Osteoblast (primary cell): ENCODE measurements around the gene ATAD3C. TPM values are rescaled to one million over a fixed set of nuclear protein-coding genes. Genes with fewer than 3 reads are reported as not detected.
A peak's percentile ranks its signal among the peaks of the same experiment; 100 is the strongest.
"Not testable (repeated sequence)": the region's sequence is repeated elsewhere in the genome, so short reads cannot be mapped to it uniquely, and the experiment has no call there.

Experiments used
- DNase-seq: peaks from one replicate; pipeline ENCODE4 v3.0.0; 2011; ENCODE audit warnings: low spot score, mixed read lengths; ENCODE audit not compliant: insufficient read length; ENCODE audit errors: missing footprints
- H2AFZ ChIP-seq: 2 replicates; pipeline ENCODE4 v1.6.0; 2011; ENCODE audit warnings: mild to moderate bottlenecking, low read length
- H3K27ac ChIP-seq: 2 replicates; pipeline ENCODE4 v1.5.1; 2011; ENCODE audit warnings: mild to moderate bottlenecking, low read depth, low read length, moderate library complexity
- H3K27me3 ChIP-seq: 2 replicates; pipeline ENCODE4 v1.6.0; 2012; ENCODE audit warnings: mild to moderate bottlenecking, control low read depth, inconsistent platforms, low read length, moderate library complexity; ENCODE audit not compliant: insufficient read depth
- H3K36me3 ChIP-seq: 2 replicates; pipeline ENCODE4 v1.5.1; 2011; ENCODE audit warnings: mild to moderate bottlenecking, low read length, control low read depth, moderate library complexity; ENCODE audit not compliant: insufficient read depth
- H3K4me1 ChIP-seq: 2 replicates; pipeline ENCODE4 v1.5.1; 2011; ENCODE audit warnings: mild to moderate bottlenecking, low read length, control low read depth, moderate library complexity; ENCODE audit not compliant: insufficient read depth
- H3K4me2 ChIP-seq: 2 replicates; pipeline ENCODE4 v1.6.0; 2011; ENCODE audit warnings: mild to moderate bottlenecking, low read length; ENCODE audit not compliant: insufficient read depth
- H3K4me3 ChIP-seq: fragments of 200-600 bp; sonication (generic); 3 replicates; pipeline ENCODE4 v1.5.1; 2012; ENCODE audit warnings: mild to moderate bottlenecking, low read length, inconsistent platforms; ENCODE audit not compliant: insufficient read depth
- H3K79me2 ChIP-seq: 2 replicates; pipeline ENCODE4 v1.6.0; 2012; ENCODE audit warnings: mild to moderate bottlenecking, low read length, control low read depth, inconsistent platforms; ENCODE audit not compliant: insufficient read depth
- H3K9me3 ChIP-seq: 2 replicates; pipeline ENCODE4 v1.5.1; 2011; ENCODE audit warnings: low read depth, low read length, control low read depth
- H4K20me1 ChIP-seq: 2 replicates; pipeline ENCODE4 v1.6.0; 2012; ENCODE audit warnings: mild to moderate bottlenecking, low read length, control low read depth; ENCODE audit not compliant: insufficient read depth
- CTCF ChIP-seq: IDR thresholded peaks from 2 replicates; pipeline ENCODE4 v1.5.1; 2011; ENCODE audit warnings: mild to moderate bottlenecking, low read depth, low read length, moderate library complexity; ENCODE audit errors: extremely low read depth
- total RNA-seq: library from RNA; depleted of rRNA; stranded (reverse); fragments of >200 nt; gene quantifications from 2 replicates; pipeline ENCODE4 v1.2.3, GENCODE V29; 2012

Gene ATAD3C
- total RNA-seq, 1 donor: under 0.01 TPM

- peaks cover 4% of the 10 kb centered on the region for H4K20me1 ChIP-seq
- TF ChIP-seq CTCF: no peak
- H3K27me3 ChIP-seq: no peaks in the 10 kb centered on the region
- H3K27ac ChIP-seq: peak overlapping the region; percentile 97
- no peaks in the 10 kb centered on the region for H3K9me3 ChIP-seq
- peak overlapping the region; percentile 99 for H3K4me3 ChIP-seq
- peaks cover 7% of the 10 kb centered on the region for H3K4me1 ChIP-seq
- H3K4me2 ChIP-seq: peak overlapping the region; percentile 98
- peaks cover 8% of the 10 kb centered on the region for H3K36me3 ChIP-seq
- H3K79me2 ChIP-seq: peaks cover 28% of the 10 kb centered on the region
- DNase-seq: peak; percentile 65
- peak overlapping the region; percentile 96 for H2AFZ ChIP-seq
Measured at GRCh38 chr1:1510912-1511532, 61.5 kb downstream of the ATAD3C start.

- Histone ChIP-seq H3K27ac (peak within 1 kb of the TSS; percentile 97), H3K4me1 (peaks cover 7% of the 10 kb centered on the region), H3K79me2 (peaks cover 31% of the 10 kb centered on the region), H3K9me3 (no peaks in the 10 kb centered on the region), H4K20me1 (peaks cover 4% of the 10 kb centered on the region), H3K4me2 (peak within 1 kb of the TSS; percentile 98), H2AFZ (peak within 1 kb of the TSS; percentile 96), H3K4me3 (peak within 1 kb of the TSS; percentile 99), H3K27me3 (no peaks in the 10 kb centered on the region), H3K36me3 (peaks cover 8% of the 10 kb centered on the region)
- DNase-seq: peak; percentile 100
- no peak for TF ChIP-seq CTCF
Measured at GRCh38 chr1:1511533-1512285, 62.2 kb downstream of the ATAD3C start, which contains the start of gene ATAD3A. ATAD3A (plus strand) TSS chr1:1512162; CDS start chr1:1512269, 107 bp downstream.

GRCh38 chr1:1512425-1512824 lies 62.9 kb downstream of the ATAD3C start:
- H3K4me1 ChIP-seq, H3K9me3 ChIP-seq, H4K20me1 ChIP-seq, DNase-seq, H3K36me3 ChIP-seq, H3K27ac ChIP-seq, H2AFZ ChIP-seq, H3K27me3 ChIP-seq: not testable (repeated sequence)
- Histone ChIP-seq H3K4me3 (peak overlapping the region; percentile 99), H3K4me2 (peak overlapping the region; percentile 48), H3K79me2 (peaks cover 31% of the 10 kb centered on the region)

GRCh38 chr1:1513675-1514074 lies 64.2 kb downstream of the ATAD3C start:
- peaks cover 33% of the 10 kb centered on the region for H3K79me2 ChIP-seq

GRCh38 chr1:1514376-1514775 lies 64.9 kb downstream of the ATAD3C start:
- peaks cover 33% of the 10 kb centered on the region for H3K79me2 ChIP-seq
- H3K27ac ChIP-seq, H4K20me1 ChIP-seq, H3K27me3 ChIP-seq, H3K4me1 ChIP-seq, DNase-seq, H3K9me3 ChIP-seq, H3K4me2 ChIP-seq, H3K4me3 ChIP-seq, H2AFZ ChIP-seq: not testable (repeated sequence)
- H3K36me3 ChIP-seq: peaks cover 15% of the 10 kb centered on the region

More at GRCh38 chr1:1513675-1514074, 64.2 kb downstream of the ATAD3C start:
- H3K27ac ChIP-seq, H4K20me1 ChIP-seq, H2AFZ ChIP-seq, H3K9me3 ChIP-seq, DNase-seq, H3K27me3 ChIP-seq, H3K4me1 ChIP-seq: not testable (repeated sequence)
- H3K4me2 ChIP-seq: peak overlapping the region; percentile 36
- H3K36me3 ChIP-seq: peaks cover 15% of the 10 kb centered on the region
- peak overlapping the region; percentile 39 for H3K4me3 ChIP-seq

GRCh38 chr1:1516923-1517322 lies 67.4 kb downstream of the ATAD3C start:
- peak; percentile 22 for DNase-seq
- not testable (repeated sequence) for H2AFZ ChIP-seq, H3K4me2 ChIP-seq, H3K27me3 ChIP-seq, H3K4me3 ChIP-seq, H3K4me1 ChIP-seq, H4K20me1 ChIP-seq, H3K27ac ChIP-seq, H3K9me3 ChIP-seq
- Histone ChIP-seq H3K36me3 (peaks cover 24% of the 10 kb centered on the region), H3K79me2 (peaks cover 33% of the 10 kb centered on the region)
